NCI-H2029 (cell line): ENCODE measurements around the gene SUGCT.

Experiments
- DNase-seq: peaks from one replicate; lab custom pipeline; 2025; lab: John Stamatoyannopoulos, UW

The SUGCT gene

DNA sequence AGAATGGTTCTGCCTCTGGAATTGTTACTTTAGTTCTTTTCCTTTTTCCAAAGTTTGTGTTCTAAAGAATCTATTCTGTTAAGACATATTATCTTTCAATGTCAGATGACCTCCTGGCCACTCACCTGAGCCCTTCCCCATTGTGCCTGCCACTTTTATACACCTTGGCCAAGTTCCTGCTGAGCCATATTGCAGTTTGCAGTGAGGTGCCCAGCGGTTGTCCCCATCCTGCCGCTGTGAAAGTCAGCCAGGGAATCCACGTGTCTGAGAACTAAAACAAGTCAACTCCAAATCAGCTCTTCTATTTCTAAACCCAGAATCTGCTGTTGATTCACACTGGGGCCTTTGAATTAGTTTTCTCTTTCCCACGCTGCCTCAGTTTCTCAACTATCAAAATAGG lies 641.1 kb downstream of the SUGCT start:
- DNase-seq = no peak

DNA sequence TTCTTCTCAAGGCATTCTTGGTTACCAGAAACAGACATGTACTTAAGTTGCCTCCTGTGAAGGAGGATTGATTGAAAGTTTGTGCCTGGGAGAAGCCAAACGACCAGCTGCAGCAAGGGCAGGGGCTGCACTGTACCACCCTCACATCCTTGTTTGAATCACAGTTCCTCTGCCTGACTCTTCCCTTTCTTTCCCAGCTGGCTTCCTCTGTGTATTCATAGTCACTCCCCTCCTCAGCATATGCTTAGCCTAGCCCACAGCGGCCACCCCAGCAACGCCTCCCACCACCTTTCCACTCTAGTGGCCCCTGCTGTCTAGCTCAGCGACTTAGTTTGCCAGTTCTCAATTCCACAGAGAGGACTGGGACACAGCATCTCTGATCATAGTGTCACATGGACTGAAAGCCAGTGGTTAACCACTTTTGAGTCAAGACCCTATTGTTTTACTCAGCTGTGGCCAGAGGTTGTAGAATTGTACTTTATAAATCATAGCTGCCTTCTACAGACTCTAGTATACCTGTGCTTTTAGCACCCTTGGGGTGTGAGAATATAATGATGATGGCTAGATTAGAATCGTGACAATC lies 643.0 kb downstream of the SUGCT start:
- DNase-seq = no peak

DNA sequence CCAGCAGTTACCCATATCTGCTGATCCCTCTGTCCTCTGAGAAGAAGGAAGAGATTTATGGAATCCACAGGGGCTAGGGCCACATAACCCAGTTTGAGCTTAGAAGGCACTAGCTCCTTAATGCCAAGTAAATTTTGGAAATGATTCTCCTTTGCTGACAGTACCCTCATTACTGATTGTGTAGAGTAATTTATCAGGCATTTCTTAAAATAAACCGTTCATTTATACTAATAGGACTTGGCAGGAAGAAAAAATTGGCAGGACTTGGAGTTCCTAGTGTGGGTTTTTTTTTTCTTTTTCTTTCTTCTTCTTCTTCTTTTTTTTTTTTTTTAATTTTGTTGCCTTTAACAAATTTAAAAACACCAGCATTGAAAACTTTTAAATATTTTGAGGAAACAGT lies 645.7 kb downstream of the SUGCT start:
- no peak for DNase-seq

DNA sequence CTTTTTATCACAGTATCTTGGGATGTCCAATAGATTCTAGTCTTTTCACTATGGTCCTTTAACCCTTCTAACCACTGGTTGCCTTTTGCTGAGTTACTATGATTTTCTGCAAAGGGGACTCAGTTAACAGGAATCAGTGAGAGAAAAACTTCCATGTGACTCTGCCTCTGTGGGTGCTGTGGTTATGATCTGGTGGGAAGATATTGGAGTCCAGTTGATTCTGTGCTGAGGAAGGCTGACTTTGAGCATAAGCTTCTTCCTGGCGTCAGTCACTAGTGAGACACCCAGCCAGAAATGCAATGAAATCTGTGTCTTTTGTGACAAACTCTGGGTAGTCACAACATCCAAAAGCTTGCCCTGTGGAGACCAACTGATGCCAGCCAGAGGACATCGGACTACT lies 648.0 kb downstream of the SUGCT start:
- DNase-seq = no peak

DNA sequence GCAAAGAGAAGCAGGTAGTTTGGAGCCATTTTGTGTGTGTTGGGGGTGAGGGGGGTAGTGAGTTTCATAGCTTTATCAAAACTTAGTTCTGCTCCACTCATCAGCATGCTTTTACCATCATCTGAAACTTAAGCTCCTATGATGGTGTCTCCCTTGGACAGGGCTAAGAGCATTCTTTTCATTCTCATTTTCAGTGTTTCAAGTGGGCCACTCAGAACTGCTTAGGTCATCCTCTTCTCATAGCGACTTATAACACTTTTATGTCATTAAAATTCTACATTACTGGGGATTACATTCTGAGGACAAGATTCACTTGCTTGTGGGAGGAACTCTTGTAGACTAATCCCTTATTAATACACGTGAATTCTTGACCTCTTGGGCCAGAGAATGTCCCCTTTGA lies 649.4 kb downstream of the SUGCT start:
- no peak for DNase-seq

DNA sequence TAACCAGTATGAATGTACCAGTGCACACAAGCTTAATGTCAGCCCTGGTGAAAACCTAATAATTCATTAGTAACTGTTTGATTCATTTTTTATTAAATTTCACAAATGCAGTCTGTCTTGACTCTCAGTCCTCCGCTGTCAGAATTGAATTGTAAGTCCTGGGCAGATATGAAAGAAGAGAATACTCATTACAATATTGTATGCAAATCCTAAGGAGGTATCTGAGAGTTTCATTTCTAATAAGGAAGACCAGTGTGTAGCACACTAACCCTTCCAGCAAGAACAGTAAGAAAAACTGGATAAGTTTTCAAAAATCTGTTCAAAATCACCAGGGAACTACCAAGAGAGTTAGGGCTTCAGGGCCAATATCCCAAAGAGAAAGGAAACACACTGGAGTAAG lies 652.1 kb downstream of the SUGCT start:
- DNase-seq = no peak

DNA sequence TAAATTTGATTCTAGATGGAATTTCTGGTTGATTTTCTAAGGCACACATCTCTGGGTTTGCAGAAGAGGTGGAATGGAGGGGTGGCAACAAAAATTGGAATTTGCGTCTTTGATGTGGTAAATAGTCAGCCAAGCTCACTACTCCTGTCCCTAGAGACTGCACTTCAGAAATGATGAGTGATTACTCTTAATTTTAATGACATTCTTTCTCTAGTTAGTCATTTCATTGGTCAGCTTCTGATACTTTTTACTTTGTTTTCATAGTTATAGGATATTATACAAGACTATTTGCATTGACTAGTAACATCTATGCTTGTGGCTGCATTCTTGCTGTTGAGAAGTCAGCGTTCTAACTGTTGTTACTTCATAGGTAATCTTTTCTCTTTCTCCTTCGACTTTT lies 658.3 kb downstream of the SUGCT start:
- DNase-seq = no peak

DNA sequence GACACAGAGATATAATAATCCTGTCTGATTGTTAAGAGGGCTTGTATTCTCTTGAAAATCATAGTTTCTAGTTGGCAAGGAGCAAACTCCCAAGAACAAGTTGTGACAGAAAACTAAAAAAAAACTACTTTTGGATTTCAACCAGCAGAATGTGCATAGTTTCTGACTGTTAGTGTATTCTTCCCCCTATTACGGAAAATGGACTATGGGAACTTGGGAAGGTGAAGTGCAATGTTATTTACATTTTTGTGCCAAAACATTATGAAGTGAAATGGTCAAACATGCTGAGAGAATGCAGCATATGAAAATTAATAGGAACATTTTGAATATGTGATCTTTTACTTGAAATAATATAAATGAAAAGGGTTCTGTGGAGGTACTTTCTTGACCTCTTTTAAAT lies 660.8 kb downstream of the SUGCT start:
- no peak for DNase-seq

DNA sequence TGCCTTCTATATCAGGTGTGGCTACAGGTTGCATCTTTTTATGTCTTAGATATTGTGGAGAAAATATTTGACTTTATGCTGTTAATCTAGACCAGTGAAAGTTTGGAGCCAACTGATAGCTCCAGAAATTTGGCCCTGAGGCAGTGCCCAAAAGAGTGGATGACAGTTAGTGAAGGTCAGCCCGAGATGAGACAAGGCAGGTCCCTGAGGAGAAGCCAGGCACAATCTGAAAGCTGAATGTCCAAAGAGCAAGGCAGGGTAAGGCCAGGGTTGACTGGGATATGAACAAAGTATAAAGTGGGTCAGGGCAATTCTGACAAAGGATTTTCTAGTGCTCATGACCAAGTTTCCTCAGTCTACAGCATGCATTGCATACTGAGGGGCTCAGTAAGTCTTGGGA lies 661.9 kb downstream of the SUGCT start:
- no peak for DNase-seq

DNA sequence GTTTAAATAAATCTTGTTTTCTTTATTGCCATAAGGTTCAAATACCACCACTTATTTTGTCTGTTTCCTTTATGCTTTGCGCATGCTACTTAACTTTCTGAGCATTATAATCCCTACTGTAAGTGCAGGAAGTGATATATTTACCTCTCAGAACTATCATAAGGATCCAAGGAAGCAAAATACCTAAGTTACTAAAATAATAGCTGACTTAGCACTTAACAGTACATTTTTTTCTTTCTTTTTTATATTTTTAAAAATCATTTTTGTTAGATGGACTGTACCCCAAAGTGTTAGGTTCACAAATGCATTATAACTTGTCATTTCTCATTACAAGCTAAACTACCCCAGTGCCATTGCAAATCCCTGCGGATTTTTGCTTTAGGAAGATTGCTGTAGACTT lies 663.8 kb downstream of the SUGCT start:
- DNase-seq = no peak

DNA sequence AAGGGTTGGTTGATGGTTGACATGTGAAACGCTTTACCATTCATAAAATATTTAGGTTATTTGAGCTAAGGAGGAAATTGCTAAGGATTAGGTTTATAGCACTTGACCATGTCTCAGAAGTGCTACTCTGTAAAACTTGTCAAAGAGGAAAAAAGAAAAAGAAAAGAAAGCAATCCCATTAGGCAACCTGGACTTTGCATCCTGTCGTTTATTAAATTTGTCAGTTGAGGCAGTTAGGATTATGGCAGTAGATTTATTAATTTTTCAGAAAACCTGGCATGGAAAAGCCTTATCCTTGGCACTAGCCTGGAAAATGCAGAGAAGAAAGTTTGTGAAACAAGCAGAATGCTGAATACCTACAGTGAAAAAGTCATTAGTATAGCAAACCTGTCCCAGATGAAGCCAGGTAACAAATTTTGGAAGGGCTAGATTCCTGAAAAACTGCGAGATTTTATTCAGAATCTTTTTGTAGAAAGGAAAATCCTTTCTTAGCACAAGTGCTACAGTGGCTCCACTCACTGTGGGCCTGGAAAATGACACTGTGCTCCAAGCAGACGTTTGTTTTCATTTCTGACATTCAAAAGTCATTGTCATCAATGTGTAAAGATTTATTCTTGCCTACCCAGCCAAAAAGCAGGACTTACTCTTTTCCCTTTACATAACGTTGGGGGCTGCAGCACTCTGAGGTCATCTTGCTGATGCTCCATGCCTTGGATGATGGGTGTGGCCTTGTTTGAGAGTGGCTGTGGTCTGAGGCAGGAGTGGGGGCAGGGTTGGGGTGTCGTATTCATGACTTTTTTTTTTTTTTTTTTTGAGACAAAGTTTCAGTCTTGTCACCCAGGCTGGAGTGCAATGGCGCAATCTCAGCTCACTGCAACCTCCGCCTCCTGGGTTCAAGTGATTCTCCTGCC lies 664.9 kb downstream of the SUGCT start:
- no peak for DNase-seq

DNA sequence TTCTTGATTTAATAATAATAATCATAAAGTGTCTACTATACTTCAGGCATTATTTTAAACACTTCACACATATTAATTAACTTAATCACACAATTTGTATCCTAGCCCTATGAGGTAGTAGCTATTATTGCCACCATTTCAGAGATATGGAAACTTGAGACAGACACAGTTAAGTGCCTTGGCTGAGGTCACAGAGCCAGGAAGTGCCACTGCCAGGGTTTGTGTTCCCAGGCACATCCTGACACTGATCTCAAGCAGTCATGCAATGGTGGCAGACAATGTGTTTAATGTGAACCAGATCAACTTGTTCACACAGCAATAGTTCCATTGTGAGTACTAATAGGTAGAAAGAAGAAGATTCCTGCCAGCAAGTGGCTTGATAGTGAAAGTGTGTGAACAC lies 666.0 kb downstream of the SUGCT start:
- peak; percentile 0 for DNase-seq

DNA sequence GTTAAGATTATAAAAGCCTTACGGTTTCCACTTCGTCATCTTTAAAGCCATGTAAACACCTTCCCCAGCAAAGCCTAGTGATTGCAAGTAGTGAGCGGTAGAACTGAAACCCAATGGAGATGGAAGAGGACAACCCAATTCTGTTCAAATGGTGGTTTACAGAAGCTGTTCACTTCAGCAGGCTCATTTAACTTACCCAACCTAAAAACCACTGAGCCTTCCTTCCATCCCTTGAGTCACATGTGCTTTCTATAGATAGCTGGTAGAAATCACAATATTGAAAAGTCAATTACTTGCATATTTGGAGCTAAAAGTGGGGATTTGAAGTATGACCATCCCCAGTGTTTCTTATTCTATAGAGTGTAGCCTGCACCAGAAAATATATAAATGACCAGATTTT lies 667.7 kb downstream of the SUGCT start:
- DNase-seq = no peak

DNA sequence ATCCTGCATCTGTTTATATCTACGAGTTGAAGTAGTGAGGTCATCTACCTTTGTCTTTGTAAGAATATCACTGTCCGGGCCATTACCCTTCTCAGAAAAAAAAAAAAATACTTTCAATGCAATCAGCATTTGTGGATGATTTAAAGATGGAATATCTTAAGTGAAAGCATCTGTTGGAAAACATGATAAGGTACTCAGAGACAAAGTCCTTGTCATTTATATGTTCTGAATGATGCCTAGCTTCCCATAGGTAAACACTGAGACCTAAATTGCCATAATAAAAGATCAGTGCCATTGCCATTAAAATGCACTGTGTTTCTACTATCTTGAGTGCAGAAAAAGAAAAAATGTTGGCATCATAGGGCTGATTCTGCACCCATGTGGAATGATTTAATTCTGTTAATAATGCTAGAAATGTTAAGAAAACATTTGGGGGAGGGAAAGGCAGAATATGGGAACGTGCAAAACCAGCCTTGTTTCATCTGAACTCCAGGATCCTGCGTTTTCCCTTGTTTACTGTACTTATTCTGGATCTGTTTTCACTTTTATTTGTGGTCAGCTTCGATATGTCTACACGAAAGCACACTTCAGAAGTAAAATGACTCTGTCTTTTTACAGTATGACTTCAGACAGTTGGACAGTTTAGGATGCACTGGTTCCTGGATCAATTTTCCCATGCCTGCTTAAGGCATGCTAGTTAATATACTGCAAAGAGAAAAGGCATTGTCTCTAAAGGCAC lies 669.8 kb downstream of the SUGCT start:
- DNase-seq = no peak

DNA sequence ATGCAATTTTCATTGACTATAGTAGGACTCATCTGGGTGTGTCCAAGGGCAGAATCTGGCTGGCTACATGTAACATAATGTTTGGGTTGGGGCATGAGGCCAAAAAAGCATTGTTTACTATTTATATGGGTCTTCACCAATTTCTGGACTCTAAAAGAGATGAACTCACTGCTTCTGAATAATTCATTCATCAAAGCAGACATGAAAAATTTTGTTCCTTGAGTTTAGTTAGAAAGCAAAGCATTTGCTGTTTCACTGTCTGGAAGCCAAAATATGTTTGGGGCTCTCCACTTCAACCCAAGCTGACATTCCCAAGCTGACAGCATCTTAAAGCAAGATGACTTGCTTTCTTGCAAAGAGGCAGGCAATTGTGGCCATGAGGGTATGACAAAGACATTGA lies 670.6 kb downstream of the SUGCT start:
- no peak for DNase-seq

DNA sequence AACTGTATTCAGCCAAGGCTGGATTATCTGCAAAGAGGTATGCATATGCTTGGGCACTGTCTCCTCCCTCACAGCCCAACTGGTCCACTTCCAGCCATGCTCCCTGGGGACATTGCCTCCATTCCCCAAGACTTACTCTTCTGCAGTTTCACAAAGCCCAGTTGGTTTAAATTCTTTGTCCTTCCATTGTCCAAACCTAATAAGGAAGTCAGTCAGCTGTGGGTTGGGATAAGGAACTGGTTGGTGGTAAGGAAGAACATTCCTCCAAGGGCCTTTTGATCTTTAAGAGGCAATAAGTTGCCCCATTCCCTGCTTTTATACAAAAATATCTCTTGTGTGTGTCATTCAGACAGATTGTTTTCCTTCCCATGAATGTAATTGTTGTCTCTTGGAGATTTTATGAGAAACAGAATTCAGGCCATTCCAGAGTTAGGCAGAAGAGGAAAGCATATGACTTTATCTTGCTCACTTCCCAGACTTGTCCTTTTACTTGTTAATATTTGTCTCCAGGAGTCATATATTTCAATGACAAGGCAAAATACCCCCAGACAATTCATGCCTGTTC lies 673.7 kb downstream of the SUGCT start:
- no peak for DNase-seq

DNA sequence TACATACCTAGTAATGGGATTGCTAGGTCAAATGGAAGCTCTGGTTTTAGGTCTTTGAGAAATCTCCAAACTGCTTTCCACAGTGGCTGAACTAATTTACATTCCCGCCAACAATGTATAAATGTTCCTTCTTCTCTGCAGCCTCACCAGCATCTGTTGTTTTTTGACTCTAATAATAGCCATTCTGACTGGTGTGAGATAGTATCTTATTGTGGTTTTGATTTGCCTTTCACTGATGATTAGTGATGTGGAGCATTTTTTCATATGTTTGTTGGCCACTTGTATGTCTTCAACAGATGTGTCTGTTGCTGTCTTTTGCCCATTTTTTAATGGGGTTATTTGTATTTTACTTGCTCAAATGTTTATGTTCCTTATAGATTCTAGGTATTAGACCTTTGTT lies 675.5 kb downstream of the SUGCT start:
- DNase-seq = no peak

DNA sequence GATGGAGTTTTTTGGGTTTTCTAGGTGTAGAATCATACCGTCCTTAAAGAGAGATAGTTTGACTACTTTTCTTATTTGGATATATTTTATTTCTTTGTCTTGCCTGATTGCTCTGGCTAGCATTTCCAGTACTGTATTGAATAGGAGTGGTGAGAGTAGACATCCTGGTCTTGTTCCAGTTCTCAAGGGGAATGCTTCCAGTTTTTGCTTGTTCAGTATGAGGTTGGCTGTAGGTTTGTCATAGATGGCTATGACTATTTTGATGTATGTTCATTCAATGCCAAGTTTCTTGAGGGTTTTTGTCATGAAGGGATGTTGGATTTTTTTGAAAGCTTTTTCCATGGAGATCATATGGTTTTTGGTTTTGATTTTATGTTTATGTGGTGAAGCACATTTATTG lies 676.9 kb downstream of the SUGCT start:
- no peak for DNase-seq

DNA sequence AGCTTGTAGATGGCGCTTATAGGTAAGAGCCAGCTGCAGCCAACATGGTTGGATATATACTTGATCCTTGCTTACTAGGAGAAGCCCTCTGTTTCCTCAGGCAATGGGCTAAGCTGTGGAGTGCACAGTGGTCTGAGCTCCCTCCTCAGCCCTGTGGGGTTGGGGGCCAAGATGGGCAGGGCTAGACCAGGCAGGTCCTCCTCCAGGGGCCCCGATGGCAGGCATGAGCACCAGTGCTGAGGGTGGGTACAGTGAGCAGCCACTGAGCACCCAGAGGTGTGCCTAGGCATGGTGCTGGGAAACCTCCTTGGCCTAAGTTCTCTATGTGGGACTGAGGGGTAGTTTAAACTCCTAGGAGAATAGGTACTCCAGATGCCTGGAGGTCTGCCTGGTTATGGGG lies 680.2 kb downstream of the SUGCT start:
- DNase-seq = no peak

DNA sequence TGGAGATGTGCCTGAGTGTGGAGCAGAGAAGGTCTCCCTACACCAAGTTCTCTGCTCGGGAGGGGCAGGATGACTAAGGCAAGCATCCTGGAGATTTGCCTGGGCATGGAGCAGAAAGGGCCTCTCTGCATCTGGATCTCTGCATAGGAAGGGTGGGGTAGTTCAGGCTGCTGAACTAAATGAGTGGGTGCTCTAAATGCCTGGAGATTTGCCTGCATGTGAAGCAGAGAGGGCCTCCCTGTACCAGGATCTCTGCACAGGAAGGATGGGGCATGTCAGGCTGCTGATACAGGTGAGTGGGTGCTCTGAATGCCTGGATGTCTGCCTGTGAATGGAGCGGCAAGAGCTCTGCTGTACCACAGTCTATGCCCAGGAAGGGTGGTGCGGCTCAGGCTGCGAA lies 680.7 kb downstream of the SUGCT start:
- DNase-seq = no peak

DNA sequence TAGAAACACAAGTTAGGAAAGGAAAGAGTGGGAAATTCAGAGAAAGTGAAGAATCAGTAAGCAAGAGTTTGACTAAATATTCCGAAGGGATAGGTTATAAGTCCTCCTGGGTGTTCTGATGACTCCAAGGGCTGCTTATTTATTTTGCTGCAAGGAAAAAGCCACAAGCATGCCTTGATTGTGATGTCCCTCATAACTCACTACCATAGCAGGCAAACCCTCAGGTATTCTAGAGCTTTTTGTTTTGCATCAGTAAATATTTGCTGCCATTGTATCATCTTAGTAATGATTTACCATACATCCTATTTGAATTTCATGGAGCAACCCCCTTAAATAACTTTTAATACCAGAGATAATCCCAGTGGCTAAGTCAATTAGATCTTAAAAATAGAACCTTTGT lies 688.1 kb downstream of the SUGCT start:
- no peak for DNase-seq

DNA sequence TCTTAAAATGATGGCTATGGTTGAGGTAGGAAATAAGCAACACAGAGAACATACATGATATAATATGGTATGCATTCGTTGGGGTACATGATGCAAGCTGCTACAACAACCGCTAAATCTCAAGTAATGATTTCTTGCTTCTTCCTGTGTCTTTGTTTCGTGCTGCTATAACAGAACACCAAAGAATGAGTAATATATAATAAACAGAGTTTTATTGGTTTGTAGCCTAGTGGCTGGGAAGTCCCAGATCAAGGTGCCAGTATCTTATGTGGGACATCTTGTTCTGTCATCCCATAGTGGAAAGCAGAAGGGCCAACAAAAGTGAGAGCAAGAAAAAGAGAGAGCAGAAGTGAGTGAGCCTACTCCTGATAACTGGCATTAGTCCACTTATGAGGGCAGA lies 689.7 kb downstream of the SUGCT start:
- DNase-seq = no peak
